Endodermal cell (in vitro differentiated cells): Measurements from ENCODE around the gene MALL. TPM values are rescaled to one million over a fixed set of nuclear protein-coding genes. Genes with fewer than 3 reads are reported as not detected.
"Not testable (repeated sequence)": the region's sequence is repeated elsewhere in the genome, so short reads cannot be mapped to it uniquely, and the experiment has no call there.

Experiments used
- DNase-seq: peaks from one replicate; pipeline ENCODE4 v3.0.0-alpha.2; 2017
- H3K27ac ChIP-seq: 2 replicates; pipeline ENCODE4 v1.5.1; 2013; ENCODE audit warnings: mild to moderate bottlenecking, low read depth, low read length, moderate library complexity
- H3K27me3 ChIP-seq: 2 replicates; pipeline ENCODE4 v1.6.1; 2013; ENCODE audit warnings: mild to moderate bottlenecking, low read length, moderate library complexity; ENCODE audit not compliant: insufficient read depth, control insufficient read depth, poor library complexity, severe bottlenecking
- H3K36me3 ChIP-seq: 2 replicates; pipeline ENCODE4 v1.7.0; 2013; ENCODE audit warnings: mild to moderate bottlenecking, low read length, moderate library complexity; ENCODE audit not compliant: control insufficient read depth, insufficient read depth
- H3K4me1 ChIP-seq: one replicate; pipeline ENCODE4 v1.7.0; 2013; ENCODE audit warnings: low read length; ENCODE audit not compliant: control insufficient read depth, insufficient read depth
- H3K4me3 ChIP-seq: 2 replicates; pipeline ENCODE4 v1.5.1; 2013; ENCODE audit warnings: mild to moderate bottlenecking, low read length, moderate library complexity
- H3K9ac ChIP-seq: 2 replicates; pipeline ENCODE4 v1.6.1; 2013; ENCODE audit warnings: mild to moderate bottlenecking, low read length, moderate library complexity; ENCODE audit not compliant: poor library complexity, severe bottlenecking; ENCODE audit errors: extremely low read depth
- H3K9me3 ChIP-seq: 2 replicates; pipeline ENCODE4 v1.6.1; 2013; ENCODE audit warnings: mild to moderate bottlenecking, low read length, moderate library complexity; ENCODE audit not compliant: control insufficient read depth
- H3K27ac Mint-ChIP-seq: 2 replicates; pipeline ENCODE4 v1.8.0; 2020; ENCODE audit warnings: mixed read lengths
- H3K27me3 Mint-ChIP-seq: 2 replicates; pipeline ENCODE4 v1.8.0; 2021; ENCODE audit warnings: mild to moderate bottlenecking, mixed read lengths; ENCODE audit not compliant: insufficient read depth
- H3K36me3 Mint-ChIP-seq: 2 replicates; pipeline ENCODE4 v1.8.0; 2020; ENCODE audit warnings: low read depth, mixed read lengths
- H3K4me1 Mint-ChIP-seq: 2 replicates; pipeline ENCODE4 v1.8.0; 2020; ENCODE audit warnings: mixed read lengths
- H3K4me3 Mint-ChIP-seq: 2 replicates; pipeline ENCODE4 v1.8.0; 2020; ENCODE audit warnings: mild to moderate bottlenecking, moderate library complexity, mixed read lengths
- H3K9me3 Mint-ChIP-seq: 2 replicates; pipeline ENCODE4 v1.8.0; 2020; ENCODE audit warnings: mild to moderate bottlenecking, mixed read lengths
- WGBS, 2 experiments: methylation state at CpG; one replicate each; pipeline versions ENCODE4 v1.1.5 to v1.1.7; 2013; ENCODE audit warnings: missing lambda C conversion rate in 2 of 2, mixed read lengths in 1 of 2; ENCODE audit not compliant: insufficient coverage in 1 of 2, insufficient read length in 1 of 2; 5-methylcytosine and 5-hydroxymethylcytosine counted together
- long read RNA-seq, 4 experiments: library from polyadenylated mRNA in 2 of 4; library from RNA in 1 of 4; library from capped mRNA in 1 of 4; stranded (forward) in 3 of 4; unstranded in 1 of 4; transcript quantifications; one replicate each; pipeline ENCODE4 v2.0.0, GENCODE V29; 2020 to 2021; ENCODE audit warnings: inconsistent platforms in 1 of 4
- polyA plus RNA-seq, 2 experiments: library from polyadenylated mRNA; stranded (reverse); fragments of 50-300 nt; gene quantifications; one replicate each; pipeline ENCODE4 v1.2.3, GENCODE V29; 2013
- total RNA-seq, 2 donors: library from RNA; stranded (reverse); fragmentation: NEBNext Ultra II Directional in 1 of 2; extraction: Animal tissue kit (Norgen Biotek cat#: 25700) in 1 of 2; gene quantifications; 2 replicates in 1 of 2; 3 replicates in 1 of 2; pipeline ENCODE4 v1.2.1, GENCODE V29; 2021
- TF ChIP-seq, protein P1 (sequence below): fragments of 200-600 bp; sonication (generic); conservative IDR thresholded peaks from 2 replicates; pipeline ENCODE4 v1.5.0; 2021; ENCODE audit warnings: antibody characterized with exemption, mild to moderate bottlenecking

MALL gene
- 1 to 10 TPM; 2.7 to 5.2 TPM for total RNA-seq
- 0.85 TPM for polyA plus RNA-seq (2013, experiment 1 of 2)
- 1.2 TPM for polyA plus RNA-seq (2013, experiment 2 of 2)
- long read RNA-seq, experiment 1 = 0 reads
- long read RNA-seq, experiment 2, partial matches to known transcripts = 1 of 1 reads
- long read RNA-seq, experiment 2, other reads (novel, unspliced or antisense) = 0 of 1 reads
- long read RNA-seq, experiment 3, partial matches to known transcripts = 0 of 4 reads
- long read RNA-seq, experiment 3, other reads (novel, unspliced or antisense) = 0 of 4 reads
- long read RNA-seq, experiment 4 = 0 reads

DNA sequence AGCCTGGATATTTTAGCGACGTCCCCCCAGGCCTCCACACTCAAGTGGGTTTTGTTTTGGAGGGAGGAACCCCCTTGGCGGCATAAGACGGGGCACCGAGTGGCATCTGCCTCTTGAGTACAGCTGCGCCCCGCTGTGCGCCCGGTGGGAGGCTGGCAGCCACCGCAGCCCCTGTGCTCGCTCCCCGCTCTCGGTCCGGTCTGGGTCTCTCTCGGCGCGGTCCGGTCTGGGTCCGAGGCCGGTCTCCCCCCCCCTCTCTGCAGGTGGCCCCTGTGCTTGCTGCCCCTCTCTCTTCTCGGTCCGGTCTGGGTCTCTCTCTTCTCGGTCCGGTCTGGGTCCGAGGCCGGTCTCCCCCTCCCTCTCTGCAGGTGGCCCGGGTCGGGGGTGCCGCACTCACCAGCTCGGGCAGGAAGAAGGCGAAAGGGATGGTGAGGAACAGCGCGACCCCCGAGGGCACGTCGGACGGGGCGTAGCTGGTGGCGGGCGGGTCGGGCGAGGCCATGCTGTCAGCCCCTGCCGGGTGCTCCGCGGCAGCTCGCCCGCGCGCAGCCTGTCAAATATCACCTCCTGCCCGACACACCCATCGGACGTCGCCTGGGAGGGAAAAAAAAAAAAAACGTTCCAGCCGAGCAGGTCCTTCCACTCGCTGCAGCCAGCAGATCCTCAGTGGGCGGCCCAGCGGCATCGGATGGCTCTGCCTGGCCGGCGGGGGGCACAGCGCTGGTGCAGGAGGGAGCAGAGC lies at the start of gene MALL:
TSS of gene MALL (minus strand) at position 532 of the 742 bp plus-strand sequence. CDS start at position 502, 30 bp downstream.
- 12 to 16% methylated on average over 15 to 62 of the region's 62 CpGs for WGBS, 2 experiments
- DNase-seq = peak; percentile 81
- H3K27ac ChIP-seq = no peak within 1 kb of the TSS

DNA sequence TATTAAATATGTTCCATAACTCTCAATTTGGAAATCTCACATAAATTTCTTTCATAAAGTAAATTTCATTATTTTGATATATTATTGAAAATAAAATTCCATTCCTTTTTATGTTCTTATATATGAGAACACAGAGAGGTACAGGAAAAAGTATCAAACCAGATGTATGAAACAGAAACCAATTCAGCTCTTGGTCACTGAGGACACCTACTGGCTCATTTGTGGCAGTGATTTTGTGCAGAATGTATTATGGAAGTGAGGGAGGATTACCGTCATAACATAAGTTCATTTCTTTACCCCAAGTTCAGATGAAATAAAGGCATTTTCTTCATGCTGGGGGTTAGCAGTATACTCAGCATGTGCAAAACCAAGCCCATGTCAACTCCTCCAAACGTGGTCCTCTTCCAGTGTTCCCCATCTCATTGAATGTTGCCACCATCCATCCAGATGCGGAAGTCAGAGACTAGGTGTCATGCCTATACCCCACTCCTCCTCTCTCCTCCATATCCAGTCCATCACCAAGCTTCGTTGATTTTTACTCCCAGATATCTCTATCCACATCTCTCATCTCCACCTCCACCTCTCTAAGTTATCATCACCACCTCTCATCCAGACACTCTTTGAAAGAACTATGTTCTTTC lies 41.7 kb upstream of the MALL start:
- no peak overlapping the region for H3K9ac ChIP-seq

More for the DNA sequence above, at the start of gene MALL:
- peaks cover 39% of the 10 kb centered on the region for H3K27me3 ChIP-seq
- Mint-ChIP-seq H3K27me3 (peaks cover 77% of the 10 kb centered on the region), H3K9me3 (peaks cover 11% of the 10 kb centered on the region), H3K4me1 (peaks cover 7% of the 10 kb centered on the region), H3K36me3 (no peaks in the 10 kb centered on the region), H3K4me3 (peak within 1 kb of the TSS; percentile 47), H3K27ac (no peak within 1 kb of the TSS)
- peak within 1 kb of the TSS; percentile 69 for H3K4me3 ChIP-seq
- H3K4me1 ChIP-seq = no peaks in the 10 kb centered on the region
- TF ChIP-seq, protein P1, sequence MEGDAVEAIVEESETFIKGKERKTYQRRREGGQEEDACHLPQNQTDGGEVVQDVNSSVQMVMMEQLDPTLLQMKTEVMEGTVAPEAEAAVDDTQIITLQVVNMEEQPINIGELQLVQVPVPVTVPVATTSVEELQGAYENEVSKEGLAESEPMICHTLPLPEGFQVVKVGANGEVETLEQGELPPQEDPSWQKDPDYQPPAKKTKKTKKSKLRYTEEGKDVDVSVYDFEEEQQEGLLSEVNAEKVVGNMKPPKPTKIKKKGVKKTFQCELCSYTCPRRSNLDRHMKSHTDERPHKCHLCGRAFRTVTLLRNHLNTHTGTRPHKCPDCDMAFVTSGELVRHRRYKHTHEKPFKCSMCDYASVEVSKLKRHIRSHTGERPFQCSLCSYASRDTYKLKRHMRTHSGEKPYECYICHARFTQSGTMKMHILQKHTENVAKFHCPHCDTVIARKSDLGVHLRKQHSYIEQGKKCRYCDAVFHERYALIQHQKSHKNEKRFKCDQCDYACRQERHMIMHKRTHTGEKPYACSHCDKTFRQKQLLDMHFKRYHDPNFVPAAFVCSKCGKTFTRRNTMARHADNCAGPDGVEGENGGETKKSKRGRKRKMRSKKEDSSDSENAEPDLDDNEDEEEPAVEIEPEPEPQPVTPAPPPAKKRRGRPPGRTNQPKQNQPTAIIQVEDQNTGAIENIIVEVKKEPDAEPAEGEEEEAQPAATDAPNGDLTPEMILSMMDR = no peak
- no peak within 1 kb of the TSS for H3K9ac ChIP-seq
- H3K9me3 ChIP-seq = no peaks in the 10 kb centered on the region
- H3K36me3 ChIP-seq = no peaks in the 10 kb centered on the region

DNA sequence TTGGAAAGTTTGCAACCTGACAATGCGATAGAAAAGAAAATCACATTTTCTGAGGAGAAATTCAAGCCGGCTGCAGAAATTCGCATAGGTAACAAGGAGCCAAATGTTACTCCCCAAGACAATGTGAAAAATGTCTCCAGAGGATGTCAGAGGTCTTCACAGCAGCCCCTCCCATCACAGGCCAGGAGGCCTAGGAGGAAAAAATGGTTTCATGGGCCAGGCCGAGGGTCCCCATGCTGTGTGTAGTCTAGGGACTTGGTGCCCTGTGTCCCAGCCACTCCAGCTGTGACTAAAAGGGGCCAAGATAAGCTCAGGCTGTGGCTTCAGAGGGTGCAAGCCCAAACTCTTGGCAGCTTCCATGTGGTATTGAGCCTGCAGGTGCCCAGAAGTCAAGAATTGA lies 39.2 kb upstream of the MALL start:
- H3K4me3 ChIP-seq, DNase-seq, H3K27ac ChIP-seq, H3K4me1 Mint-ChIP-seq, H3K4me1 ChIP-seq, H3K4me3 Mint-ChIP-seq, H3K9ac ChIP-seq, H3K36me3 ChIP-seq, H3K27me3 ChIP-seq, H3K27ac Mint-ChIP-seq, H3K27me3 Mint-ChIP-seq: not testable (repeated sequence)
- peaks cover 28% of the 10 kb centered on the region for H3K9me3 ChIP-seq
- peaks cover 39% of the 10 kb centered on the region for H3K9me3 Mint-ChIP-seq
- 93 to 97% methylated on average over 4 of the region's 4 CpGs for WGBS, 2 experiments
- peaks cover 15% of the 10 kb centered on the region for H3K36me3 Mint-ChIP-seq

More for the DNA sequence above, 41.7 kb upstream of the MALL start:
- Histone ChIP-seq H3K4me3 (no peak overlapping the region), H3K27ac (no peak overlapping the region), H3K4me1 (no peaks in the 10 kb centered on the region), H3K27me3 (no peaks in the 10 kb centered on the region), H3K9me3 (peaks cover 28% of the 10 kb centered on the region), H3K36me3 (no peaks in the 10 kb centered on the region)
- Mint-ChIP-seq H3K9me3 (peaks cover 39% of the 10 kb centered on the region), H3K27ac (no peak overlapping the region), H3K36me3 (peaks cover 15% of the 10 kb centered on the region), H3K27me3 (peaks cover 2% of the 10 kb centered on the region), H3K4me1 (no peaks in the 10 kb centered on the region), H3K4me3 (no peak overlapping the region)
- TF ChIP-seq, protein P1 = peak; percentile 87
- no peak for DNase-seq
- WGBS, 2 experiments = 60 to 79% methylated on average over 2 to 4 of the region's 4 CpGs

DNA sequence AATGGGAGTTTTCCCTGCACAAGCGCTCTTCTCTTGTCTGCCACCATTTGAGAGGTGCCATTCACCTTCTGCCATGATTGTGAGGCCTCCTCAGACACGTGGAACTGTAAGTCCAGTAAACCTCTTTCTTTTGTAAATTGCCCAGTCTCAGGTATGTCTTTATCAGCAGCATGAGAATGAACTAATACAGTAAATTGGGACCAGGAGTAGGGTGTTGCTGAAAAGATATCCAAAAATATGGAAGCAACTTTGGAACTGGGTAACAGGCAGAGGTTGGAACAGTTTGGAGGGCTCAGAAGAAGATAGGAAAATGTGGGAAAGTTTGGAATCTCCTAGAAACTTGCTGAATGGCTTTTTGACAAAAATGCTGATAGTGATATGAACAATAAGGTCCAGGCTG lies 38.6 kb upstream of the MALL start:
- H3K4me1 ChIP-seq, DNase-seq, H3K4me3 Mint-ChIP-seq, H3K4me1 Mint-ChIP-seq, H3K27me3 ChIP-seq, H3K4me3 ChIP-seq, H3K27ac ChIP-seq, H3K9ac ChIP-seq, H3K27me3 Mint-ChIP-seq, H3K27ac Mint-ChIP-seq, H3K36me3 ChIP-seq: not testable (repeated sequence)
- 90 to 94% methylated on average over 2 of the region's 2 CpGs for WGBS, 2 experiments
- H3K9me3 Mint-ChIP-seq = peaks cover 39% of the 10 kb centered on the region
- peaks cover 15% of the 10 kb centered on the region for H3K36me3 Mint-ChIP-seq
- H3K9me3 ChIP-seq = peaks cover 28% of the 10 kb centered on the region
